ENCODE results near the gene UBR3.
"Not testable (repeated sequence)": the region's sequence is repeated elsewhere in the genome, so short reads cannot be mapped to it uniquely, and the experiment has no call there.

Gene UBR3

DNA sequence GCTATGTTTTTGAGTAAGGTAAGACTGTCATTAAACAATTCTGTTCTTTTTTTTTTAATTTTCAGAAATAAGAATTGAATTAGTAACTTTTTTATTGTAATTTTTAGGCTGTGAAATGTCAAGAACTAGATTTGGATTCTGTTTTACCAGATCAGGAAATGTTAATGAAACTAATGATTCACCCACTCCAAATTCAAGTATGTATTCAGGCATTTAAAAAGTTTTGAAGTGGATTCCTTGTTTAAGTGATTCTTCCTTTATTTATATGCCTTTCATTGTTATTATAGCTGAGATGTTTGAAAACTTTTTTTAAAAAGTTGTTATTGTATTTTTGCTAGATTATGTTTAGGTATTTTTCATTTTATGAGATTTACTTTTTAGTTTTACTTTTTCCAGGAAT lies 96.7 kb downstream of the UBR3 start:
- Histone ChIP-seq H3K36me3 (ENCODE audit: control insufficient read depth, insufficient read depth, low read length) (no peaks in the 10 kb centered on the region), H3K4me3 (ENCODE audit: low read depth, low read length) (no peak overlapping the region), H3K9me3 (ENCODE audit: control insufficient read depth, insufficient read depth, low read length) (no peaks in the 10 kb centered on the region), H3K27me3 (ENCODE audit: control insufficient read depth, insufficient read depth, low read length) (no peaks in the 10 kb centered on the region), H3K4me1 (ENCODE audit: control insufficient read depth, insufficient read depth, low read length) (no peaks in the 10 kb centered on the region), H3K9ac (ENCODE audit: low read depth, low read length) (no peak overlapping the region)

DNA sequence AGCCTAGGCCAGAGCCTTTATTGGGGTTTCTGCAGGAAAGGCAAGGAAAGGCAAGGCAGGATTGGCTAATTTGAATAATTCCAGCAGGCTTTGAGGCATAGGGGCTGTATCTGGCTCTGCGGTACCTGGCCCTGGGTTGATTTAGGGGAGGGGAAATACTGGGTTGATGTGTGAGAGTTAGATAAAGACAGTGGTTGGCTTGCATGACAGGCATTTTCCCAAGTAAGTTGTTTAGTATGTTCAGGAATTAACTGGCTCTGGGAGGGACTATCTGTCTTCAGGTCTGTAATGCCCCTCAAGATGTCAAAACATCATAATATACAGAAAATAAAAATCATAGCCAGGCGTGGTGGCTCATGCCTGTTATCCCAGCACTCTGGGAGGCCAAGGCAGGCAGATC lies 98.7 kb downstream of the UBR3 start:
- no peaks in the 10 kb centered on the region for H3K27me3 ChIP-seq (ENCODE audit: control insufficient read depth, insufficient read depth, low read length)
- H3K4me1 ChIP-seq (ENCODE audit: control insufficient read depth, insufficient read depth, low read length): no peaks in the 10 kb centered on the region
- H3K9me3 ChIP-seq (ENCODE audit: control insufficient read depth, insufficient read depth, low read length): no peaks in the 10 kb centered on the region
- H3K9ac ChIP-seq (ENCODE audit: low read depth, low read length): no peak overlapping the region
- no peak overlapping the region for H3K4me3 ChIP-seq (ENCODE audit: low read depth, low read length)
- no peaks in the 10 kb centered on the region for H3K36me3 ChIP-seq (ENCODE audit: control insufficient read depth, insufficient read depth, low read length)

DNA sequence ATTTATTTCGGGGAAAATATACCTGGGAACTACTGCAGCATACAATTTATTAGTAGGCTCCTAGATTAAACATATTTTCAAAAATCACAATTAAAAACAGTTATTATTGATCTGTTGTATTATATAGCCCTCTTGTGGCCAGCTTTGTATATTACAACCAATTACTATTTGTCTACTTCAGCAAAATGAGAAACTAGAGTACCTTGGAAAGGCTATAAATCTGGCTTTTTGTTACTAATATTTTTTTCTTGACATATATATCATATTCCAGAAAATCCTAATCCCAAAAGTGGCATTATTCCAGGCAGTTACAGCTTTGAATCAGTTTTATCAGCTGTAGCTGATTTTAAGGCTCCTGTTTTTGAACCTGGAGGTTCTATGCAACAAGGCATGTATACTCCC lies 101.2 kb downstream of the UBR3 start:
- Histone ChIP-seq H3K4me3 (ENCODE audit: low read depth, low read length) (no peak overlapping the region), H3K9ac (ENCODE audit: low read depth, low read length) (no peak overlapping the region), H3K36me3 (ENCODE audit: control insufficient read depth, insufficient read depth, low read length) (no peaks in the 10 kb centered on the region), H3K4me1 (ENCODE audit: control insufficient read depth, insufficient read depth, low read length) (no peaks in the 10 kb centered on the region), H3K27me3 (ENCODE audit: control insufficient read depth, insufficient read depth, low read length) (no peaks in the 10 kb centered on the region), H3K9me3 (ENCODE audit: control insufficient read depth, insufficient read depth, low read length) (no peaks in the 10 kb centered on the region)

DNA sequence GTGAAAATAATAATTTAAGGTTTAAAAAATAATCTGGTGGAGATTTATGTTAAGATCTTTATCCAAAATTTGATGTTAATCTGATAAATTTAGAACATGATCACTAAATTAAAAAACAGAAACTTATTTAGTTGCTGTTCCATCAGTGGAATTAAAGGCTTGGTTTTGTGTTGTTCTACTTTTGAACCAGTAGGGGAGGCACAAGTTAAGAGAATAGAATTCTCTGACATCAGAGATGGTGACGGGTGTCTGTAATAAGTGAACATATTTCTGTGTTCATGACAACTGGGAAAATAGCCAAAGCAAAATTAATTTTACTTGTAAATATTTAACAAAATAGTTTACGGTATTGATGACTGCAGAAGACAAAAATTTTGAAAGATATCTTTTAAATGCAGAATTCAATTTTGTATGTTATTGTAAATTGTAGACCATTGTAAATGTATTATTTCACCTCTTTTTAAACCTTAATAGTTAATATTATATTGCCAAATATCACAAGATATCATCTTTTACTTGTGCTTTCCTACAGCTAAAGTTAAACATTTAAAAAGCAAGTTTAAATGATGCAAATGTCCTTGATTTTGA lies 106.0 kb downstream of the UBR3 start:
- no peaks in the 10 kb centered on the region for H3K9me3 ChIP-seq (ENCODE audit: control insufficient read depth, insufficient read depth, low read length)
- H3K4me1 ChIP-seq (ENCODE audit: control insufficient read depth, insufficient read depth, low read length): no peaks in the 10 kb centered on the region
- H3K4me3 ChIP-seq (ENCODE audit: low read depth, low read length): no peak overlapping the region
- no peaks in the 10 kb centered on the region for H3K27me3 ChIP-seq (ENCODE audit: control insufficient read depth, insufficient read depth, low read length)
- no peak overlapping the region for H3K9ac ChIP-seq (ENCODE audit: low read depth, low read length)
- H3K36me3 ChIP-seq (ENCODE audit: control insufficient read depth, insufficient read depth, low read length): no peaks in the 10 kb centered on the region

DNA sequence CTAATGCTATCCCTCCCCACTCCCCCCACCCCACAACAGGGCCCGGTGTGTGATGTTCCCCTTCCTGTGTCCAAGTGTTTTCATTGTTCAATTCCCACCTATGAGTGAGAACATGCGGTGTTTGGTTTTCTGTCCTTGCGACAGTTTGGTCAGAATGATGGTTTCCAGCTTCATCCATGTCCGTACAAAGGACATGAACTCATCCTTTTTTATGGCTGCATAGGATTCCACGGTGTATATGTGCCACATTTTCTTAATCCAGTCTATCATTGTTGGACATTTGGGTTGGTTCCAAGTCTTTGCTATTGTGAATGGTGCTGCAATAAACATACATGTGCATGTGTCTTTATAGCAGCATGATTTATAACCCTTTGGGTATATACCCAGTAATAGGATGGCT lies 109.4 kb downstream of the UBR3 start:
- H3K9me3 ChIP-seq (ENCODE audit: control insufficient read depth, insufficient read depth, low read length); H3K27me3 ChIP-seq (ENCODE audit: control insufficient read depth, insufficient read depth, low read length); H3K4me3 ChIP-seq (ENCODE audit: low read depth, low read length); H3K9ac ChIP-seq (ENCODE audit: low read depth, low read length); H3K36me3 ChIP-seq (ENCODE audit: control insufficient read depth, insufficient read depth, low read length); H3K4me1 ChIP-seq (ENCODE audit: control insufficient read depth, insufficient read depth, low read length): not testable (repeated sequence)

DNA sequence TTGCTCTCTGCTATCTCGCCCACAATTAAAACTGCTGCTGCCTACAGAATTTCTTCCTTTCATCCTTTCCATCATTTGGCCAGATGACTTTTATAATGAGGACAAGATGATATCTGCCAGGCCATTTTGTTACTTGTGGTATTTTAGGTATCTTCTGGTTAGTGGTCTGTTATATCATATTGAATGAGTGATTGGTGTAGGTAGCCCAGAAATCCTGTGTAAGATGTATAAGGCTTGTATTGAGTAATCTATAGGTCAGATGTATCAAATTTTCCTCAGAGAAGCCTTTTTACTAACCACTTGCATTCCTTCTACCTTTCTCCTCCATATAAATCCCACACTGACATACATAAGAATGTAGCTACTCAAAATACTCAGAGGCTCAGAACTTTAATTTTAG lies 118.3 kb downstream of the UBR3 start:
- Histone ChIP-seq H3K4me1 (ENCODE audit: control insufficient read depth, insufficient read depth, low read length) (no peaks in the 10 kb centered on the region), H3K27me3 (ENCODE audit: control insufficient read depth, insufficient read depth, low read length) (no peaks in the 10 kb centered on the region), H3K4me3 (ENCODE audit: low read depth, low read length) (no peak overlapping the region), H3K36me3 (ENCODE audit: control insufficient read depth, insufficient read depth, low read length) (no peaks in the 10 kb centered on the region), H3K9ac (ENCODE audit: low read depth, low read length) (no peak overlapping the region), H3K9me3 (ENCODE audit: control insufficient read depth, insufficient read depth, low read length) (no peaks in the 10 kb centered on the region)

DNA sequence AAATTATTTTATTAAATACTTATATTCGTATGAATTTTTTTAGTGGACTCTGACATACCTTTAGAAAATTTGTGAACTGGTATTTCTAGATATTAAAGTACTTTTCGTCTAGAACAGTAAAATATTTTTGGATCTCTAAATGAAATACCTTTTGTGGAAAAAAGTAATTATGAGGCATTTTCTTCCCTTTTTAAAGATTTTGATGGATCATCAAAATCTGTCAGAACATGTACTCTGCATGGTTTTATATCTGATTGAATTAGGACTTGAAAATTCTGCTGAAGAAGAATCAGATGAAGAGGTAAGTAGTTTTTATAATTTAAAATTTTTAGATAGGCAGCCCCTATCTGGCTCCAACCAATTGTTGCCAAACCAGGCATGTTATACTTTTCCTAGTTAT lies 118.8 kb downstream of the UBR3 start:
- H3K27me3 ChIP-seq (ENCODE audit: control insufficient read depth, insufficient read depth, low read length): no peaks in the 10 kb centered on the region
- H3K9ac ChIP-seq (ENCODE audit: low read depth, low read length): no peak overlapping the region
- no peaks in the 10 kb centered on the region for H3K9me3 ChIP-seq (ENCODE audit: control insufficient read depth, insufficient read depth, low read length)
- no peaks in the 10 kb centered on the region for H3K4me1 ChIP-seq (ENCODE audit: control insufficient read depth, insufficient read depth, low read length)
- no peaks in the 10 kb centered on the region for H3K36me3 ChIP-seq (ENCODE audit: control insufficient read depth, insufficient read depth, low read length)
- H3K4me3 ChIP-seq (ENCODE audit: low read depth, low read length): no peak overlapping the region

DNA sequence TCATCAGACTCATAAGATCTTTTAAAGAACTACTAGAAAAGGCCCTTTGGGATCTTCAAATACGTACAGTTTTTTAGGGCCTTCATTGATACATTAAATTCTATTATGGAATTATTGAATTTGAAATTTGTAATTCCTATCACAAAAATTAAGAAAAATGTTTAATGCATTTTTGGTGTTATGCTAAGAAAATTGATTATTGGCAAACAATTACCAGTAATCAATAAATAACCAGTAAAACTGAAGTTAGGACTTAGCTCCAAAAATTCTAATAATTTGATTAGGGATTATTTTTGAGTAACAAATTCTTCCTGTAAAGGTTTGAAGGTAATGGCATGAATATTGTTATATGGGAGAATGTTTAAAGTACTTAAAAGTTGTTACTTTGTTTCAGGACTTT lies 119.3 kb downstream of the UBR3 start:
- H3K27me3 ChIP-seq (ENCODE audit: control insufficient read depth, insufficient read depth, low read length): no peaks in the 10 kb centered on the region
- H3K9me3 ChIP-seq (ENCODE audit: control insufficient read depth, insufficient read depth, low read length): no peaks in the 10 kb centered on the region
- no peaks in the 10 kb centered on the region for H3K4me1 ChIP-seq (ENCODE audit: control insufficient read depth, insufficient read depth, low read length)
- H3K36me3 ChIP-seq (ENCODE audit: control insufficient read depth, insufficient read depth, low read length): no peaks in the 10 kb centered on the region
- no peak overlapping the region for H3K9ac ChIP-seq (ENCODE audit: low read depth, low read length)
- H3K4me3 ChIP-seq (ENCODE audit: low read depth, low read length): no peak overlapping the region

DNA sequence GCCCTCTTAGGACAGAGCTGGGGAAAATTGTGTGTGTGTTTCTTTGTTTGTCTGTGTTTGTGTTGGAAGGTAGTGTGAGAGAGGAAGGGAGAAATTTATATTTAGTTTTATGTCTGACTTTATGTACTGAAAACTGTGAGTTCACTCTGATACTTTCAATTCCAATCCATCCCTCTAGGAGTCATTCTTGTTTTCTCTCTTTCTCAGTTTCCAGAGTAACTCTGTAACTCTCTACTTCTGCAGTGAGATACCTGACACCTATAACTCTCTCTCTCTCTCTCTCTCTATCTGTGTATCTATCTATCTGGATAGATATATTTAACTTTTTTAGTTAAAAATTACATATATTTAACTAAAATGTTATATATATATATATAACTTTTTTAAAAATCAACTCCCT lies 128.7 kb downstream of the UBR3 start:
- H3K4me1 ChIP-seq (ENCODE audit: control insufficient read depth, insufficient read depth, low read length): no peaks in the 10 kb centered on the region
- H3K9me3 ChIP-seq (ENCODE audit: control insufficient read depth, insufficient read depth, low read length): no peaks in the 10 kb centered on the region
- no peaks in the 10 kb centered on the region for H3K36me3 ChIP-seq (ENCODE audit: control insufficient read depth, insufficient read depth, low read length)
- no peak overlapping the region for H3K4me3 ChIP-seq (ENCODE audit: low read depth, low read length)
- no peak overlapping the region for H3K9ac ChIP-seq (ENCODE audit: low read depth, low read length)
- no peaks in the 10 kb centered on the region for H3K27me3 ChIP-seq (ENCODE audit: control insufficient read depth, insufficient read depth, low read length)

DNA sequence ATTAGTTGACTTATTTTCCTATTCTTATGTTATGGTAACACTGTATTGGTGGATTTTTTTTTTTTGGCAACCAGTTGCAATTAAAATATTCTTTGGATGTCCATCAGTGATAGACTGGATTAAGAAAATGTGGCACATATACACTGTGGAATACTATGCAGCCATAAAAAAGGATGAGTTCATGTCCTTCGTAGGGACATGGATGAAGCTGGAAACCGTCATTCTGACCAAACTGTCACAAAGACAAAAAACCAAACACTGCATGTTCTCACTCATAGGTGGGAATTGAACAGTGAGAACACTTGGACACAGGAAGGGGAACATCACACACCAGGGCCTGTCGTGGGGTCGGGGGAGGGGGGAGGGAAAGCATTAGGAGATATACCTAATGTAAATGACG lies 130.0 kb downstream of the UBR3 start:
- not testable (repeated sequence) for H3K4me3 ChIP-seq (ENCODE audit: low read depth, low read length); H3K9me3 ChIP-seq (ENCODE audit: control insufficient read depth, insufficient read depth, low read length); H3K36me3 ChIP-seq (ENCODE audit: control insufficient read depth, insufficient read depth, low read length); H3K9ac ChIP-seq (ENCODE audit: low read depth, low read length); H3K4me1 ChIP-seq (ENCODE audit: control insufficient read depth, insufficient read depth, low read length); H3K27me3 ChIP-seq (ENCODE audit: control insufficient read depth, insufficient read depth, low read length)

DNA sequence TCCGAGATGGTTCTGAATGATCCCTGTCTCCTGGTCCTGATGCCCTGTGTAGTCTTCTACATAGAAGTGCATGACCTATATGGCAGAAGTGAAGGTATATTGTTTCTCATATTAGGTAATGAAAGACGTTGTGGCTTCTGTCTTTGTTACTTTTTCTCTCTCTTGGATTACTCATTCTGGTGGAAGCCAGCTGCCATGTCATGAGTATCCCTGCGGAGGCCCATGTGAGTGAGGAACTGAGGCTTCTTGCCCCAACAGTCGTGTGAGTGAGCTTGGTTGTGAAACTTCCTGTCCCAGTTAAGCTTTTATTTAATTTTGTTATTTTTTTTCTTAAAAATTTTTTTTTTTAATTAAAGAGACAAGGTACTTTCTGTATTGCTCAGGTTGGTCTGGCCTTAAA lies 134.7 kb downstream of the UBR3 start:
- no peaks in the 10 kb centered on the region for H3K9me3 ChIP-seq (ENCODE audit: control insufficient read depth, insufficient read depth, low read length)

DNA sequence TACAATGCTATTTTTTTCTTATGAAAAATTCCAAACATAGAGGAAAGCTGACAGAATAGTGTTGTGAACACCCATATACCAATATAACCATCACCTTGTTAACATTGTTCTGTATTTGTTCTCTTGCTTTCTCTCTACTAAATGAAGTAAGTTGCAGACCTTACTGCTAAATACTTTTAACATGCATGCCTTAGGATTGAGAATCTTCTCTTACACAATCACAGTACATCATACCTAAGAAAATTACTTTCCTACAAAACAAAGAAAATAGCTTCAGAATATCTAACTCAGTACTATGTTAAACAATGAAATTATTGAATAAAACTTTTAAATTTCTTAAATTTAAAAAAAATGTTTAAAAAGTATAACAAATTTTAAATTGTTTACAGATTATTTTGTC lies 136.5 kb downstream of the UBR3 start:
- Histone ChIP-seq H3K9me3 (ENCODE audit: control insufficient read depth, insufficient read depth, low read length) (no peaks in the 10 kb centered on the region), H3K27me3 (ENCODE audit: control insufficient read depth, insufficient read depth, low read length) (no peaks in the 10 kb centered on the region), H3K4me1 (ENCODE audit: control insufficient read depth, insufficient read depth, low read length) (no peaks in the 10 kb centered on the region), H3K36me3 (ENCODE audit: control insufficient read depth, insufficient read depth, low read length) (no peaks in the 10 kb centered on the region), H3K4me3 (ENCODE audit: low read depth, low read length) (no peak overlapping the region), H3K9ac (ENCODE audit: low read depth, low read length) (no peak overlapping the region)

More for the DNA sequence above, 134.7 kb downstream of the UBR3 start:
- H3K9ac ChIP-seq (ENCODE audit: low read depth, low read length): no peak overlapping the region
- H3K27me3 ChIP-seq (ENCODE audit: control insufficient read depth, insufficient read depth, low read length): no peaks in the 10 kb centered on the region
- no peaks in the 10 kb centered on the region for H3K4me1 ChIP-seq (ENCODE audit: control insufficient read depth, insufficient read depth, low read length)
- H3K4me3 ChIP-seq (ENCODE audit: low read depth, low read length): no peak overlapping the region
- H3K36me3 ChIP-seq (ENCODE audit: control insufficient read depth, insufficient read depth, low read length): no peaks in the 10 kb centered on the region

DNA sequence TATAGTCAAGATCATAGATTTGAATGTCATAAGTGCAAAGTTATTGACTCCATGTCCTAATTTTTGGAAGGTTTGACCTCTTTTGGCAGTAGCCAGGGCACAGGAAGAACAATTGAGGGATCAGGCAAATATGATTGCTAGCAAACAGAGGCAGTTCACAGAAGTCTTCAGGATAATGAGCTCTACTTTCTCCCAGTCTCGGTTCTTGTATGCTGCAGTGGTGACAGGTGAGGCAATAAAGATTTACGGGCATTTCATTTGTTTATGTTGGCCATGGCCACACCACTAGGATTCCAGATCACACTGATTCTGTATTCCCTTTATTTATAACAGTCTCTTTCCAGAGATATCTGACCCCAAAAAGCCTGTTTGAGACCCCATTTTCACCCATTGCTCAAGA lies 137.5 kb downstream of the UBR3 start:
- Histone ChIP-seq H3K27me3 (ENCODE audit: control insufficient read depth, insufficient read depth, low read length) (no peaks in the 10 kb centered on the region), H3K9ac (ENCODE audit: low read depth, low read length) (no peak overlapping the region), H3K4me3 (ENCODE audit: low read depth, low read length) (no peak overlapping the region), H3K36me3 (ENCODE audit: control insufficient read depth, insufficient read depth, low read length) (no peaks in the 10 kb centered on the region), H3K9me3 (ENCODE audit: control insufficient read depth, insufficient read depth, low read length) (no peaks in the 10 kb centered on the region), H3K4me1 (ENCODE audit: control insufficient read depth, insufficient read depth, low read length) (no peaks in the 10 kb centered on the region)
